Testis (tissue), 2 donors: Measurements from ENCODE around the gene IQCN.

Experiments
- POLR2A ChIP-seq: fragments of 450-650 bp; IDR thresholded peaks from one replicate; pipeline ENCODE4 v1.6.1; 2017; ENCODE audit warnings: antibody characterized with exemption, mild to moderate bottlenecking, moderate library complexity
- TF ChIP-seq, protein P1 (sequence below), 3 experiments: fragments of 450-650 bp in 2 of 3; fragments of 200-600 bp in 1 of 3; sonication (generic) in 1 of 3; IDR thresholded peaks; one replicate each; pipeline ENCODE4 v1.5.1; 2016 to 2019; ENCODE audit warnings: antibody characterized with exemption in 3 of 3, mild to moderate bottlenecking in 2 of 3, moderate library complexity in 1 of 3

DNA sequence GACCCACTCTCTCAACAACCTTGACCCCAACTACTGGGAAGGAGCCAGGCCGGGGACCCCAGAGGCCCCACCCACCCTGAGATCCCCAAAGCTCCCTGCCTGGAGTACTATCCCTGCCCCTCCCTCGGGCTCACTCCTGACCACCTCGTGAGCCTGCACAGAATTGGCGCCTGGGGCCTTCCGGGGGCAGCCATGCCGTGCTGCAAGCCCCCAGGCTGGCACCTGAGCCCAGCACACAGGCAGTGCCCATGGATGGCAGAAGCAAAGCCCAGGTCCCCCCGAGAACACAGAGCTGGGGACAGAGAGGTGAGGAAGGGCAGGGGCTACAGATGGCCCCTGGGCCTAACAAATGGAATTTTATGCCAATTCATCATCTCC lies 34.7 kb upstream of the IQCN start:
- TF ChIP-seq, protein P1, sequence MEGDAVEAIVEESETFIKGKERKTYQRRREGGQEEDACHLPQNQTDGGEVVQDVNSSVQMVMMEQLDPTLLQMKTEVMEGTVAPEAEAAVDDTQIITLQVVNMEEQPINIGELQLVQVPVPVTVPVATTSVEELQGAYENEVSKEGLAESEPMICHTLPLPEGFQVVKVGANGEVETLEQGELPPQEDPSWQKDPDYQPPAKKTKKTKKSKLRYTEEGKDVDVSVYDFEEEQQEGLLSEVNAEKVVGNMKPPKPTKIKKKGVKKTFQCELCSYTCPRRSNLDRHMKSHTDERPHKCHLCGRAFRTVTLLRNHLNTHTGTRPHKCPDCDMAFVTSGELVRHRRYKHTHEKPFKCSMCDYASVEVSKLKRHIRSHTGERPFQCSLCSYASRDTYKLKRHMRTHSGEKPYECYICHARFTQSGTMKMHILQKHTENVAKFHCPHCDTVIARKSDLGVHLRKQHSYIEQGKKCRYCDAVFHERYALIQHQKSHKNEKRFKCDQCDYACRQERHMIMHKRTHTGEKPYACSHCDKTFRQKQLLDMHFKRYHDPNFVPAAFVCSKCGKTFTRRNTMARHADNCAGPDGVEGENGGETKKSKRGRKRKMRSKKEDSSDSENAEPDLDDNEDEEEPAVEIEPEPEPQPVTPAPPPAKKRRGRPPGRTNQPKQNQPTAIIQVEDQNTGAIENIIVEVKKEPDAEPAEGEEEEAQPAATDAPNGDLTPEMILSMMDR (IDR thresholded peaks at IDR 0.05) = no peak
- no peak for TF ChIP-seq POLR2A
